OCI-LY7 (cell line): ENCODE results near the gene OPN1SW.

ENCODE experiments used
- EZH2phosphoT487 ChIP-seq: fragments of 200-600 bp; sonication (generic); IDR thresholded peaks from 2 replicates; pipeline ENCODE4 v1.6.1; 2018; ENCODE audit warnings: low read depth, borderline replicate concordance, mild to moderate bottlenecking, mixed run types, antibody characterized with exemption, low read length, moderate library complexity, mixed read lengths
- TF ChIP-seq, protein P1 (sequence below): fragments of 200-600 bp; sonication (generic); conservative IDR thresholded peaks from 2 replicates; pipeline ENCODE4 v1.5.1; 2014; ENCODE audit warnings: mild to moderate bottlenecking, antibody characterized with exemption, low read length, moderate library complexity, mixed read lengths

DNA sequence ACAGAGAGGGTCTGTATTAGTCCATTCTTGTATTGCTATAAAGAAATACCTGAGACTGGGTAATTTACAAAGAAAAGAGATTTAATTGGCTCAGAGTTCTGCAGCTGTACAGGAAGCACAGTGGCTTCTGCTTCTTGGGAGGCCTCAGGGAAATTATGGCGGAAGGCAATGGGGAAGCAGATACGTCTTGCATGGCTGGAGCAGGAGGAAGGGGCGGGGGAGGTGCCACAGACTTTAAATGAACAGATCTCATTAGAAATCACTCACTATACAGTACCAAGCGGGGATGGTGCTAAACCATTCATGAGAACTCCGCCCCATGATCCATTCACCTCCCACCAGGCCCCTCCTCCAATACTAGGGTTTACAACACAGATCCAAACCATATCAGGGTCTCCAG lies 40.2 kb downstream of the OPN1SW start:
- TF ChIP-seq, protein P1, sequence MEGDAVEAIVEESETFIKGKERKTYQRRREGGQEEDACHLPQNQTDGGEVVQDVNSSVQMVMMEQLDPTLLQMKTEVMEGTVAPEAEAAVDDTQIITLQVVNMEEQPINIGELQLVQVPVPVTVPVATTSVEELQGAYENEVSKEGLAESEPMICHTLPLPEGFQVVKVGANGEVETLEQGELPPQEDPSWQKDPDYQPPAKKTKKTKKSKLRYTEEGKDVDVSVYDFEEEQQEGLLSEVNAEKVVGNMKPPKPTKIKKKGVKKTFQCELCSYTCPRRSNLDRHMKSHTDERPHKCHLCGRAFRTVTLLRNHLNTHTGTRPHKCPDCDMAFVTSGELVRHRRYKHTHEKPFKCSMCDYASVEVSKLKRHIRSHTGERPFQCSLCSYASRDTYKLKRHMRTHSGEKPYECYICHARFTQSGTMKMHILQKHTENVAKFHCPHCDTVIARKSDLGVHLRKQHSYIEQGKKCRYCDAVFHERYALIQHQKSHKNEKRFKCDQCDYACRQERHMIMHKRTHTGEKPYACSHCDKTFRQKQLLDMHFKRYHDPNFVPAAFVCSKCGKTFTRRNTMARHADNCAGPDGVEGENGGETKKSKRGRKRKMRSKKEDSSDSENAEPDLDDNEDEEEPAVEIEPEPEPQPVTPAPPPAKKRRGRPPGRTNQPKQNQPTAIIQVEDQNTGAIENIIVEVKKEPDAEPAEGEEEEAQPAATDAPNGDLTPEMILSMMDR = no peak
- no peak for TF ChIP-seq EZH2phosphoT487
